ENCODE results near the gene CAPN1. TPM values are rescaled to one million over a fixed set of nuclear protein-coding genes. Genes with fewer than 3 reads are reported as not detected.

The CAPN1 gene
- polyA plus RNA-seq, 1 donor from 2014 or later: 102 TPM

GRCh38 chr11:65216830-65217229 lies 35.1 kb downstream of the CAPN1 start:
- H3K36me3 ChIP-seq (ENCODE audit: insufficient read depth, low read length): no peaks in the 10 kb centered on the region
- no peak overlapping the region for H3K4me3 ChIP-seq (ENCODE audit: low read length)
- no peaks in the 10 kb centered on the region for H3F3A ChIP-seq (ENCODE audit: insufficient read depth, low read length, poor library complexity, severe bottlenecking)
- no peaks in the 10 kb centered on the region for H4K20me1 ChIP-seq (ENCODE audit: insufficient read depth)
- no peak for TF ChIP-seq EZH2 (IDR thresholded peaks at IDR 0.05; ENCODE audit: borderline replicate concordance, insufficient read depth, low read length, poor library complexity, severe bottlenecking)
- TF ChIP-seq CTCF (IDR thresholded peaks at IDR 0.05; ENCODE audit: poor library complexity, severe bottlenecking): no peak
- TF ChIP-seq REST (IDR thresholded peaks at IDR 0.05; ENCODE audit: borderline replicate concordance): no peak
- no peak for TF ChIP-seq MXI1 (conservative IDR thresholded peaks at IDR 0.05; ENCODE audit: poor library complexity, severe bottlenecking)
- no peak for TF ChIP-seq EP300 (conservative IDR thresholded peaks at IDR 0.05; ENCODE audit: poor library complexity, severe bottlenecking)
- no peak for TF ChIP-seq POLR2AphosphoS5 (IDR thresholded peaks at IDR 0.05)
- TF ChIP-seq SMC3 (conservative IDR thresholded peaks at IDR 0.05; ENCODE audit: poor library complexity): no peak
- TF ChIP-seq TAF1 (IDR thresholded peaks at IDR 0.05; ENCODE audit: low read depth): no peak
- TF ChIP-seq RAD21 (conservative IDR thresholded peaks at IDR 0.05): no peak
- H3K4me2 ChIP-seq (ENCODE audit: low read length): no peak overlapping the region
- H2AFZ ChIP-seq (ENCODE audit: low read depth, low read length): no peak overlapping the region
- H3K79me2 ChIP-seq (replicated peaks; ENCODE audit: insufficient read depth, low read length): no peaks in the 10 kb centered on the region
- no peak overlapping the region for H3K27ac ChIP-seq (ENCODE audit: low read length)
- no peaks in the 10 kb centered on the region for H3K9me3 ChIP-seq (ENCODE audit: low read length)
- no peaks in the 10 kb centered on the region for H3K9me2 ChIP-seq (ENCODE audit: insufficient read depth, low read length)
- H3K9ac ChIP-seq (ENCODE audit: low read length): no peak overlapping the region
- no peaks in the 10 kb centered on the region for H3K27me3 ChIP-seq (ENCODE audit: insufficient read depth, low read depth, low read length)

DNA sequence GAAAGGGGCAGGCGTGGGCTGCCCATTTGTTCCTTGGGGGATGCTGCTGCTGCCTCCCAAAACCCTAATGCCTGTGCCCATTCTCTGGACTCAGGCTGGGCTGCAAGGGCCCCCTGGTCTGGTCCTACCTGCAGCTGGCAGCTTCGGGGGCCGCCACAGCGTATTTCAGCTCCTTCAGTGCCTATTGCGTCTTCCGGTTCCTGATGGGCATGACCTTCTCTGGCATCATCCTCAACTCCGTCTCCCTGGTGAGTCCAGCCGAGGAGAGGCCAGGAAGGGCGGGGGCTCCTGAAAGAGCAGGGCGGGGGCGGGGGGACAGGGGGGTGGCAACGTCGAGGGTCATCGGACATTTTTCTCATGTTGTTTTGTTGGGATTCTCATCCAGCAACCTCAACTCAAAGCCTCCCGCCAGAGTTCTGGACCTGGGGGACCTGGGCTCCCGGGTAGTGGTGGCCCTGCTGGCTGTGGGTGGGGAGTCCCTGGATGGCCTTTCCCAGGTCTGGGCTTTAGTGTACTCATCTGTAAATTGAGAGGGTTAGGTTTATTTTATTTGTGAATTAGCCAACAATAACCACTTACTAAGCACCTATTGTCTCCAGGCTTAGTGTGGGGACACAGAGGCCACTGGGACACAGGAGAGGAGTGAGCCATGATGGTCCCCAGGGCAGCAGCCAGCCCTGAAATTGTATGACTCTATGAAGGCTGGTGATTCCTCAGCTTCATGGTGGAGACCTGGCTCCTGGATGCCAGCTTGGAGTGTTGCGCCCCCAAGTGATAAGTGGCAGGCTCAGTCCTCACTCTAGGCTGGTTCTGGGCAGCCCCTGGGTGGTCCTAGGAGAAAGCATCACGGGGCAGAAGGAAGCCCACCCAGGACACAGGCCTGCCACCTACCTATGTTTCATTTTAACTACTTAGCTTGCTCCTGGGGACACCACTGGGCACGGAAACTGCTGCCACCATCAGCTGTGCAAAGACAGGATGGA lies 36.0 kb downstream of the CAPN1 start:
- H3F3A ChIP-seq (ENCODE audit: insufficient read depth, low read length, poor library complexity, severe bottlenecking): no peaks in the 10 kb centered on the region
- H3K27me3 ChIP-seq (ENCODE audit: insufficient read depth, low read depth, low read length): no peaks in the 10 kb centered on the region
- no peaks in the 10 kb centered on the region for H3K79me2 ChIP-seq (replicated peaks; ENCODE audit: insufficient read depth, low read length)
- no peak overlapping the region for H3K9ac ChIP-seq (ENCODE audit: low read length)
- no peaks in the 10 kb centered on the region for H3K9me3 ChIP-seq (ENCODE audit: low read length)
- no peaks in the 10 kb centered on the region for H4K20me1 ChIP-seq (ENCODE audit: insufficient read depth)
- no peaks in the 10 kb centered on the region for H3K9me2 ChIP-seq (ENCODE audit: insufficient read depth, low read length)
- TF ChIP-seq RAD21 (conservative IDR thresholded peaks at IDR 0.05) (no peak), CTCF (IDR thresholded peaks at IDR 0.05; ENCODE audit: poor library complexity, severe bottlenecking) (no peak), POLR2AphosphoS5 (IDR thresholded peaks at IDR 0.05) (no peak), EP300 (conservative IDR thresholded peaks at IDR 0.05; ENCODE audit: poor library complexity, severe bottlenecking) (no peak), TAF1 (IDR thresholded peaks at IDR 0.05; ENCODE audit: low read depth) (no peak), SMC3 (conservative IDR thresholded peaks at IDR 0.05; ENCODE audit: poor library complexity) (no peak), EZH2 (IDR thresholded peaks at IDR 0.05; ENCODE audit: borderline replicate concordance, insufficient read depth, low read length, poor library complexity, severe bottlenecking) (no peak), MXI1 (conservative IDR thresholded peaks at IDR 0.05; ENCODE audit: poor library complexity, severe bottlenecking) (no peak), REST (IDR thresholded peaks at IDR 0.05; ENCODE audit: borderline replicate concordance) (no peak)
- no peaks in the 10 kb centered on the region for H3K36me3 ChIP-seq (ENCODE audit: insufficient read depth, low read length)
- no peak overlapping the region for H3K4me3 ChIP-seq (ENCODE audit: low read length)
- no peak overlapping the region for H3K4me2 ChIP-seq (ENCODE audit: low read length)
- H3K27ac ChIP-seq (ENCODE audit: low read length): no peak overlapping the region
- no peak overlapping the region for H2AFZ ChIP-seq (ENCODE audit: low read depth, low read length)
